HG02973 (cell line): ENCODE measurements around the gene TAS2R10.

Experiments
- ATAC-seq: cut with Tn5 transposase; IDR thresholded peaks from one replicate; pipeline ENCODE4 v1.9.1; 2021; ENCODE audit warnings: moderate library complexity; ENCODE audit not compliant: unreplicated experiment

TAS2R10 gene

DNA sequence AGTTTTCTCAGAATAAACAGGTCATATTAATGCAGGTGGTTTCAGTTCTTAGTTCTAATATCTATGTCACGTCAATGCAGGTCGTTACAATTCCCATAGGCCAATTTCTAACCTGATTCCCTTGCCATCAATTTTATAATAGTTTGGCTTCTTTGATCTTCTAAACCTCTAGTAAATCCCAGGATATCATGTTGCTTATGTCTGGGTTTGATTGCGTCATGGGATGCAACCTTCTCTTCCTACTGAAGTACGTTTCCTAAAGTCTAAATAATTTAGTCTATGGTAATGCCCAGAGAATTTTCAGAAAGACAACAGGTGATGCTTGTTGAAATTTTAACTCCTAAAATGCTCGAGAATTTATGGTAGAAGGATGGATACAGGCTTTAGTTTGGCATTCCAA, 42.9 kb downstream of the TAS2R10 start:
- ATAC-seq: no peak

DNA sequence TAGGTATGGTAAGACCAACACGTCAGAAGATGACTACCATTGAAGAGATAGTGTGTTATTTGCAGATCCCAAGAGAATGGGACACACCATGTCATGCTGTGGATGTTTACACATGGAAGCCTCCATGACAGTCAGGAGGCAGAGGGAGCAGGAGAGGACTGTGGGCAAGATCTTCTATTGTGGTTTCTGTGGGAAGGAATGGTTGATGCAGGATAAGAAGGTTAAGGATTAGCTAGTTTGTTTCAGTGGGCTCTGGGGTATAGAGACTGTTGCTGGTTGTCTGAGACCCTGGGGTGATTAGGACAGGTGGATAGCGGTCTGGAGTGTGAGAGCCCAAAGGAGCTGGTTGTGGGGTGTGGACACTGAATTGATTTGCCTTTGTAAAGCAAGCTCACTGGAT, 47.1 kb downstream of the TAS2R10 start:
- ATAC-seq: no peak
